Measurements from ENCODE around the gene TMCO6. TPM values are rescaled to one million over a fixed set of nuclear protein-coding genes. Genes with fewer than 3 reads are reported as not detected.
A peak's percentile ranks its signal among the peaks of the same experiment; 100 is the strongest.
"Not testable (repeated sequence)": the region's sequence is repeated elsewhere in the genome, so short reads cannot be mapped to it uniquely, and the experiment has no call there.

TMCO6 gene
- total and polyA plus RNA-seq, 7 donors: 3.6 to 8.1 (median 4.9) TPM

DNA sequence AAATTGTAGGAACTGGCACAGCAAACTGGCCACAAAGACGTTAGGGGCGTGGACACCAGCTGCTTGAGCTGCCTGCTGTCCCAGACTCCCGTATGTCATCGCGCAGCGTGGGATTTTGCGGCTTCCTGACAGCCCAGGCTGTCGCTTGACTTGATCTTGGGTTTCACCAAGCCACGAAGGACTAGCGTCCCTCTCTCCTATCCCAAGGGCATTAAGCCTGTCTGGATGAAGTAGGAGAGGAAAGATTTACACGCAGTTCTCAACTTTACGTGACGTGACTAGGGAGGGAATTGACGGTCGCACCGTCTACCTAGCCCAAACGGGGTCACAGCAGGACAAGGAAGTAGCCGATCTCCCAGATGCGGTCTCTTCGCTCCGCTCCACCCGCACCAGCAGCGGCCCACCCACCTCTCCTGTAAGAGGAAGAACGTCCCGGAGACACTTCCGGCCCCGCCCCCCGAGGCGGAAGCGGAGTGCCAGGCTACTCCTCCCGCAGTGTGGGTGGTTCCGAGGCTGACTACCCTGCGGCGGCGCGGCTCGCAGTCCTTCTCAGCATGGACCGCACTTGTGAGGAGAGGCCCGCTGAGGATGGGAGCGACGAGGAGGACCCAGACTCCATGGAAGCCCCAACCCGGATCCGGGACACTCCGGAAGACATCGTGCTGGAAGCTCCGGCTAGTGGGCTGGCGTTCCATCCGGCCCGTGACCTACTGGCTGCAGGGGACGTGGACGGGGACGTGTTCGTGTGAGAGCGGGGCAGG, 25.3 kb downstream of the TMCO6 start, which contains the start of gene WDR55:
Gene WDR55, plus strand, starts transcription at position 546 of the 761 bp plus-strand sequence. Its CDS starts 9 bp downstream, at position 555.
- Histone ChIP-seq H3K4me1 (peaks cover 17% of the 10 kb centered on the region), H3K36me3 (ENCODE audit: insufficient read depth in 1 of 2, low read depth in 1 of 2) (peaks cover 21 to 71% of the 10 kb centered on the region in 2 donors), H3K27ac (peak within 1 kb of the TSS; percentile 89), H3K4me3 (peak within 1 kb of the TSS; percentile 85), H3K27me3 (ENCODE audit: insufficient read depth in 3 of 3, low read length in 2 of 3) (no peaks in the 10 kb centered on the region), H3K9me3 (no peaks in the 10 kb centered on the region)
- TF ChIP-seq, protein P1, sequence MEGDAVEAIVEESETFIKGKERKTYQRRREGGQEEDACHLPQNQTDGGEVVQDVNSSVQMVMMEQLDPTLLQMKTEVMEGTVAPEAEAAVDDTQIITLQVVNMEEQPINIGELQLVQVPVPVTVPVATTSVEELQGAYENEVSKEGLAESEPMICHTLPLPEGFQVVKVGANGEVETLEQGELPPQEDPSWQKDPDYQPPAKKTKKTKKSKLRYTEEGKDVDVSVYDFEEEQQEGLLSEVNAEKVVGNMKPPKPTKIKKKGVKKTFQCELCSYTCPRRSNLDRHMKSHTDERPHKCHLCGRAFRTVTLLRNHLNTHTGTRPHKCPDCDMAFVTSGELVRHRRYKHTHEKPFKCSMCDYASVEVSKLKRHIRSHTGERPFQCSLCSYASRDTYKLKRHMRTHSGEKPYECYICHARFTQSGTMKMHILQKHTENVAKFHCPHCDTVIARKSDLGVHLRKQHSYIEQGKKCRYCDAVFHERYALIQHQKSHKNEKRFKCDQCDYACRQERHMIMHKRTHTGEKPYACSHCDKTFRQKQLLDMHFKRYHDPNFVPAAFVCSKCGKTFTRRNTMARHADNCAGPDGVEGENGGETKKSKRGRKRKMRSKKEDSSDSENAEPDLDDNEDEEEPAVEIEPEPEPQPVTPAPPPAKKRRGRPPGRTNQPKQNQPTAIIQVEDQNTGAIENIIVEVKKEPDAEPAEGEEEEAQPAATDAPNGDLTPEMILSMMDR (IDR thresholded peaks at IDR 0.05): no peak
- WGBS, 3 donors: 1% methylated on average over 47 to 54 of the region's 54 CpGs
- ATAC-seq (peak; percentile 98 to 99 (median 98)), DNase-seq (peak; percentile 97 to 98)
- intact Hi-C loops (cut with DNase I): loop anchor here in 1 of 2 donors (2.0 to 5.0 kb wide), 2 partner anchors 26 to 38 kb away; partner anchors contain the start of genes HARS1, HARS2 and ZMAT2

DNA sequence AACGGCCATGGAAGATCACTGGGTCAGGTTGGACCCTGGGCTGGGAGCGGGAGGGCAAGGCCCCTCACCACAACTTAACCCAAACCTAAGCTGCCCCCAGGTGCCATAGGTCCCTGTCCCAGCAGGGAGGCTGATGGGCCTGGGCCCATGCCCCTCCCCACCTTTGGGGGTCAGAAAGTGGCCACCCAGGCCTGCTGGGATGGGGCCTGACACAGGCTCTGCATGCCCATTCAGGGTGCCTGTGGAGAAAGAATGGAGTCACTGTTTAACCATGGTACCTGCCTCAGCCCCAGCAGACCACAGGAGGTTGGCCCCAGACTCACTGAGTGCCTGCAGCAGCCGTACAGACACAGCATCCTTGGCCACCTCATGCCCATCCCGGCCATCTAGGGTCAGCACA, 31.8 kb downstream of the TMCO6 start:
- DNase-seq; H3K27me3 ChIP-seq (ENCODE audit: insufficient read depth in 3 of 3, low read length in 2 of 3); H3K4me1 ChIP-seq; H3K27ac ChIP-seq; intact Hi-C loops (cut with DNase I); H3K9me3 ChIP-seq; H3K4me3 ChIP-seq: not testable (repeated sequence)
- WGBS, 3 donors: 83 to 92% (median 84%) methylated on average over 3 to 4 of the region's 4 CpGs
- peaks cover 21 to 95% of the 10 kb centered on the region in 2 donors for H3K36me3 ChIP-seq (ENCODE audit: insufficient read depth in 1 of 2, low read depth in 1 of 2)
- ATAC-seq: peak in 1 of 4 donors; percentile 28

DNA sequence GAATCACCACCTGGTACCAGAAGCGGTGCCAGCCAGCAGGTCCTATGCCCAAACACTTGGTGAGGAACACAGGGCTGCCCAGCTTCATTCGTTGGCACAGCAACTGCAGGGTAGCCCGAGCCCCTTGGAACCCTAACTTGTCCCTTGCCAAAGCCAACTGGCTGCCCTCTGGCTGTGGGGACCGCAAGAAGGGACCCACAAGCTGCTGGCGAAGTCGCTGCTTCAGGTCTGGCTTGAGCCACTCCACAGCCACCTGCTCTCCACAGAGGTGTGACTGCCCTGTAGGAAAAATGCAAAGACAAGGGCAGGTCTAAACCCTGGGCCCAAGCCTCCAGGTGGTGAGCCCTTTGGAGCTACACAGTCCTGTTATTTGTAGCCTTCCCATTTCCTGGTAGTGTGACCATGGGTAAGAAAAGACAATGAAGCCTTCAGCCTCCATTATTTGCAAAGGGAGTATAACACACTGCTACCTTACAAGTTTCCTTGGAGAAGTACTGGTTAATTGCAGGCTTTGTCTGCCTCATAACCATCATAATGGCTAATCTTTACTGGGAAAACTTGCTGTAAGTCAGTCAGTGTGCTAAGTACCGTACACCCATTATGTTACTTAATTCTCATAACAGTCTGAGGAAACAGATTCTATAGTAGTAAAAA, 32.3 kb downstream of the TMCO6 start:
- ATAC-seq (no peak), DNase-seq (no peak)
- intact Hi-C loops (cut with DNase I): no loop called here
- H3K27me3 ChIP-seq (ENCODE audit: insufficient read depth in 3 of 3, low read length in 2 of 3): no peaks in the 10 kb centered on the region
- 90 to 95% (median 91%) methylated on average over 4 to 6 of the region's 7 CpGs for WGBS, 3 donors
- no peak overlapping the region for H3K27ac ChIP-seq
- H3K36me3 ChIP-seq (ENCODE audit: insufficient read depth in 1 of 2, low read depth in 1 of 2): peaks cover 21 to 95% of the 10 kb centered on the region in 2 donors
- no peaks in the 10 kb centered on the region for H3K9me3 ChIP-seq
- TF ChIP-seq, protein P1 (IDR thresholded peaks at IDR 0.05): no peak
- H3K4me1 ChIP-seq: peaks cover under 1% of the 10 kb centered on the region
- no peak overlapping the region for H3K4me3 ChIP-seq

DNA sequence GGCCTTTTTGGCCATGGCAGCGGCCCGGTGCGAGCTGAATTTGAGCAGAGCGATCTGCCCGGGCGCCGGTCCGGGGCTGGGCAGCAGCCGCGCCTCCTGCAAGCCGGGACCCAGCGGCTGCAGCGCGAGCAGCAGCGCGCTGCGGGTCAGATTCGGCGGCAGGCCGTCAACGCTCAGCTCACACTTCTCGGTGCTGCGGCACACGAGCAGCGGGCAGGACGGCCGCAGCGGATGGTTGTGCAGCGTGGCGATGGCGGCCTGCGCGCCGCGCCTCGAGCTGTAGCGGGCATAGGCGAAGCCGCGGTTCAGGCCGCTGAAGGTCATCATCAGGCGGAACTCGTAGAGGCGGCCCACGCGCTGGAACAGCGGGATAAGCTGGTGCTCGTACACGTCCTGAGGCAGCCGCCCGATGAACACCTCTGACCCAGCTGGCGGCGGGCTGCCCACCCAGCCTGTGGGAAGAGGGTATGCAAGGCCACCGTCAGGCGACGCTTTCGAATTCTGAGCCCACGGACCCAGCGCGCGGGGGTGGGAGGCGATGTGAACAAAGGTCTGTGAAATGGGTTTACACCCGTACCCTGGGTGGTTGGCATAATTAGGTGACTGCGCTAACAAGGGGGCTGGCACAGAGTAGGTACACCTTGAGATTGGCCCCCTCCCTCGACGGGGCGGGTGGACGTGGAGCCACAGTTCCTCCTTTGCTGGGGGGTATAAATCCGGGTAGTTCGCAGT, 33.4 kb downstream of the TMCO6 start:
- Histone ChIP-seq H3K27ac (no peak overlapping the region), H3K4me3 (no peak overlapping the region), H3K9me3 (no peaks in the 10 kb centered on the region), H3K36me3 (ENCODE audit: insufficient read depth in 1 of 2, low read depth in 1 of 2) (peaks cover 21 to 97% of the 10 kb centered on the region in 2 donors), H3K4me1 (no peaks in the 10 kb centered on the region), H3K27me3 (ENCODE audit: insufficient read depth in 3 of 3, low read length in 2 of 3) (no peaks in the 10 kb centered on the region)
- TF ChIP-seq, protein P1 (IDR thresholded peaks at IDR 0.05): no peak
- intact Hi-C loops (cut with DNase I): no loop called here
- 59 to 67% (median 65%) methylated on average over 70 of the region's 70 CpGs for WGBS, 3 donors
- ATAC-seq (peak in 2 of 4 donors; percentile 26 to 34), DNase-seq (peak in 1 of 2 donors; percentile 58)
